NCI-H2196 treated with DMSO at 0.1 percent for 48 hours (cell line): Measurements from ENCODE around the gene OPCML.
"Not testable (repeated sequence)": the region's sequence is repeated elsewhere in the genome, so short reads cannot be mapped to it uniquely, and the experiment has no call there.

Experiments used
- DNase-seq: peaks from one replicate; lab custom pipeline; 2025; ENCODE audit not compliant: unreplicated experiment; lab: John Stamatoyannopoulos, UW

The OPCML gene

DNA sequence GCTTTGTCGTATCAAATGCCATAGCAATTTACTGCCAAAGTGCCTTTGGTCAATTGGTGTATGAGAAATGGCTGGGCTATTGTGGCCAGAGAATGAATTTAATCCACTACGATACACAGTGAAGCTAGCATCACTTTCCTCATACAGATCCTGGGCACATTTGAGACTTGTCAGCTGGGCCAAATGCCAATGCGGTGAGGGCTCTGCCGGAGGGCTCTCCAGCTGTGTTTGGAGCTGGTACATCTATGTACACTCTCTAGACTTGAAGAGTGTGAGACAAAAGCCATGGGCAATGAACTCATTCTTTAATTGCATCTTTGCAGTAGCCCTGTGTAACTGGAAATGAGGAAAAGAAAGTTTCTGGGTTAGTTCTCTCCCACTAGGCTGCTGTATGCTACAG, 1109.0 kb downstream of the OPCML start:
- no peak for DNase-seq

DNA sequence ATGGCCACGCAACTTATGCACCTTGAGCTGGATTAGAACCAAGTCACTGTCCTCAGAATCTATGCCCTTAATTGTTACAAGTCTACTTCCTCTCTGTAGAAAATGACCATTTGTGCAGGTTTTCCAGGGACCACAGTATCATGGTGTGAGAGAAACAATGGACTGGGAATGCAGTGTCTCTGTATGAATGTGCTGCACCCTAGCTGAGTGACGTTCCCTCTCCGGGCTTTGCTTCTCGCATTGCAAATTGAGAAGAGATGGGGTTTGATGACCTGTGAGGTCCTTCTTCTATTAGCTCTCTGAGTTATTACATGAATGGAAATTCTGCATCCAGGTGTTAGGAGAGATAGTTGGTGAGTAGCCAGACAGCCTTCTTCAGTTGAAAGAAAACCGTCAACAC, 1109.6 kb downstream of the OPCML start:
- no peak for DNase-seq

DNA sequence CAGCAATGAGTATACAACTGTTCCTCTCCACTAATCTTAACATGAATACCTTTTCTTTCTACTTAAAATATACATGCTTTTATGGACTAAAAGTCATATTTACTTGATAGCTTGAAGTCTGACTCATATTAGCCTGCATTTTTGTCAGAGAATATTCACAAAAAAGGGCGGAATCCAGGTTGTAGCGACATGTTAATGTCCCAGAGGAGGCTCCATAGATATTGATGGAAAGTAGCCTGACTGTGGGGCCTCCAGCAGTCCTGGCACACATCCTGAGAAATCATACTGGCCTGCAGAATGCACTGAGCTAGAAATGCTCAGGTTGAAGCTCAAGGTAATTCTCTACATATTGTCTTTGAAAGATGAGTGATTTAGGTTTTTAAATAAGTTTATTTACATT, 1110.7 kb downstream of the OPCML start:
- DNase-seq, result no peak

DNA sequence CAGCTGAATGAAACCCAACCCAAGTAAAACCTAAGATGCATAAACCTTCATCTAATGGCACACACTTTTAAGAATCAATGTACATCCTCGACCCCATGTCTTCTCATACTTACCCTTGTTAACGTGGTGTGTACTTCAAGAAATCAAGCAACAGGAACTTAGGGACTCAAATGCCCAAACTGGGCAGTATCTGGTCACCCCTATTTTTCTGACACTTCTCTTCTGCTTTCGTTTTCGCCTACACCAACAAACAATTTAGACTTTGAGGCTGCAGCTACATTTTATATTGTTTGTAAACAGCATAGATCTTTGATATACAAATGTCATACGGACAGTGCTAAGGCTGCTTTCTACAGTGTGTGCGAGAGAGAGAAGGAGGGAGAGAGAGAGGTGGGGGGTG, 1117.8 kb downstream of the OPCML start:
- no peak for DNase-seq

DNA sequence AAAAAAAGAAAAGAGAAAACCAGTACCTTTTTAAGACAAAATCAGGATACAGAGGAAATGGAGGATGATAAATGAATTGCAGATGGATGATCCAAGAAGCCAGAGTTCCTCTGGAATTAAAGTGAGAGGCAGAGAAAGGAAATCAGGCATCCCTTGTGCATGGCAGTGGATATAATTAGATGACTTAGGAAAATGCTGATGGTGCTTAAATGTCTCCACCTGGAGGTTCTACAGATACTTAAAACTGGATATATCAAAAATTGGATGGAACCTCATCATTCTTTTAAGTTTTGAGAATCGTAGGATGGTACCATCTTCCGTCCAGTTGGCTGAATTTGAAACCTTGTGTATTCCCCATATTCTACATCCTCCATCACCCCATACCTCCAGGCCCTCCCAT, 1121.9 kb downstream of the OPCML start:
- no peak for DNase-seq

DNA sequence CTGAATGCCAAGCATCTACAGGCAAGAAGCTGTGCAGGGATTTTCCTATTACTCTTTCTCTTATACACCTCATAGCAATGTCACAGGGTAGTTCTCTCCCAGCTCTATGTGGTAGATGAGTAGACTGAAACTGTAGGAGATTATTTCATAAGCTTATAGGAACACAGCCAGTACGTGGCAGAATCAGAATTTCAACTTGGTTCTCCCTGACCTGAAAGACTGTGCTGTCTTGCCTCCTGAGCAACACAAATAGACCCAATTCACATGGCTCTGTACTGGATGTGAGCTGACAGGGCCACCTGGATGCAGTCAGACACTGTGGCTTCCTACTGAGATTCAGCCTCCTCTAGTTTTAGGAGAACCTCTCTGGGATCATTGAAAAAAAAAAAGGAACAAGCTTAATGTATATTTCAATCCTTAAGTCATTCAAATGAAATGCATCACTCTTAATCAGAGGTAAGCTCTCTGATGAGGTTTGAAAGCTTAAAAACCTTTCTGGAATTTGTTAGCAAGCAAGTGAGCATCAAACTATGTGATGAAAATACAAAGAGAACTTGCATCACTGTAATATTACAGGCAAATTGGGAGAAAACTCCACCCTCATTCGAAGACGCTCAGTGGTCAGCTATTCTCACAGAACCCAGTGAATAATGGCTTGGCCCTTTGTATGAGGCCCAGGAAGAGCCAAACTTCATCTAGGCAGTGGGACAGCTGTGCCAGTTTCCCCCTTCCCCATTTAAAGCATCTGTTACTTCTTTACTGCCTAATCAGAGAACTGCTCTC, 1122.5 kb downstream of the OPCML start:
- DNase-seq, result no peak

DNA sequence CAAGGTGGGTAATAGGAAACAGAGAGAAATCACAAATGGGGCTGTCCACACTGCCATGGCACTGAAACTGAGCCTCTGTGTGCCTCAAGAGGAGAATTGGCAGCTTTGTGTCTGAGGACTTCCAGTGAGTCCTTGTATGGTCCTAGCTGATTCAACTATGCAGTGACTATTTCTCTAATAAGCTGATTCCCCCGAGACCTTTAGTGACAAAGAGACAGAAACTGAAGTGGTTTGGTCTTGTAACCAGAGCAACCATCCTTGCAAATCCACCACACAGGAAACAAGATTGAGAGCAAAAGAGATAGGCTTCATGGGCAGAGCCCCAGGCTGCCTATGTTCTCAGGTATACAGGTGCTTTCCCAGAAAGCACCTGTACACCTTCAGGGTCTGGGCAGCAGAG, 1123.4 kb downstream of the OPCML start:
- DNase-seq, result no peak

DNA sequence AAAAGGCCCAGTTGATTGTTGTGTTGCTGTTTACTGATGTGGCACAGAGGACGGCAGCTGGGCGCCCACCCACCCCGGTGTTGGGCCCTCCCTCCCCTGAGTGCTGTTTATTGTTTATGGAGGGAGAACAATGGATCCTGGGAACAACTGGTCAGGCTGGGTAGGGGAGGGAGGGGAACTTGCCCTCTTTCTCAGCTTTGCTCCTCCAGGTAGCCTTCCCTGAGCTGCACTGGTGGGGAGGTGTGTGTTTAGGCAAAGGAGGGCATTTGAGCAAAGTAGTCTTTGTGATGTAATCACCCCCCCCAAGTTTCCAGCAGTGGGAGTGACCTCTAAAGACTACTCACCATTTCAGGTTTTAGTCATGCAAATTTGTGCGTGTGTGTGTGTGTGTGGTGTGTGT, 1126.6 kb downstream of the OPCML start:
- no peak for DNase-seq

DNA sequence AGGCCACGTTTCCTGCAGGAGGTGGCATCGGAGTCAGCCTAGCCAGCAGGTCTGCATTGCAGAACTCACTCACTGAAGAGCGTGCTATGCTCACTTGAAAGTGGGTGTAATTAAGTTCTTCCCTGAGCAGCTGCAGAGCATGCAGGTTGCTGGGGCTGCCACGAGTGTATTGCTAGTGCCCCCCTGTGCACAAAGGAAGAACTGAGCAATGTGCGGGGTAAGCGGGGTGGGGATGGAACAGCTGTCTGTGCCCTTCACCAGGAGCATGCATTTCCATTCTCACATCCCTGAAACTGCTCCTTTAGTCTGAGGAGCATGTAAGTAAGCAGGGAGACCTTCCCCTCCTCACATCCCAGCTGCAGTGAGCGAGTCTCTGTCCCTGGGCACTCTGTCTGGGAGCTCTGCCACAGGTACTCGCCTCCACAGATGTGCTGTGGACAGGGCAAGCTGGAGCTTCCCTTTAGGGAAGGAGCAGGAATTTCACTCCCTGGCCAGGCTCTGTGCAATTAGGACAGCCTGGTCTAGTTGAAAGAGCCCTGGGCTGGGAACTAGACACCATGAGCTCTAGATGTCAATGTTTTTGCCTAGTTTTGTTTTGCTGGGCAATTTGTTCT, 1130.1 kb downstream of the OPCML start:
- no peak for DNase-seq

DNA sequence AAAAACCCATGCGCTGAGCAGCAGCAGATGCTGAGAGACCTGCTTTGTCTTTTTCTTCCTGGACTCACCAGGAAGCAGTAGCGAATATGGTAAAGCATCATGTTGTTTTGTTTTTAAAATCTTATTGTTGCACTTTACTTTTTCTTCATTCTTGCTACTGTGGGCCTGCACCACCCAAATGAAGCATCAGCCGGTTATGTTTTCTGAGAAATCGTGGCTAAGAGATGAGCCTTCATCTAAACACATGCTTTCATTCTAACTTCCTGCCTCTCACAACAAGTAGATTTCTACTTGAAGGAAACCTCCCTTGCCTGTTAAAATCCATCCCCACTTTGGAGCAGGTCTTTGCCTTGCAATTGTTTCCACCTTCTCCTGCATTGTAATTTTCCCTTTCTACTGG, 1136.0 kb downstream of the OPCML start:
- DNase-seq, result no peak

DNA sequence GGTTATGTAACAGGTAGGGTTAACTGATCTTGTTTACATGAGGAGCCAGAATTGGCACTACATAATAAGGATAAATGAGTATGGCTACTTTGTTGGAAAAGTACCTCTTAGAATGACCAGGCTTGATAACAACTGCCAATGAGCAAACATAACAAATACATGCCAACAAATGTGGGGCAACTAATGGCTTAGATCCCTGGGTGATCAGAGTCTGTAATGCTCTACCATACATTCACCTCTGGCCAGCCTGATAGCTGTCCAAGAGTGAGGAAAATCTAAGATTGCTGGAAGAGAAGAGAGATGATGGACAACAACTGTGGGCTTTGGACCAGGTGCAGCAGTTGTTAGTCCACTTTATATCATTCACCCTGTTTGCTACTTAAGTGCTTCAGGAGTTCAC, 1136.9 kb downstream of the OPCML start:
- no peak for DNase-seq

DNA sequence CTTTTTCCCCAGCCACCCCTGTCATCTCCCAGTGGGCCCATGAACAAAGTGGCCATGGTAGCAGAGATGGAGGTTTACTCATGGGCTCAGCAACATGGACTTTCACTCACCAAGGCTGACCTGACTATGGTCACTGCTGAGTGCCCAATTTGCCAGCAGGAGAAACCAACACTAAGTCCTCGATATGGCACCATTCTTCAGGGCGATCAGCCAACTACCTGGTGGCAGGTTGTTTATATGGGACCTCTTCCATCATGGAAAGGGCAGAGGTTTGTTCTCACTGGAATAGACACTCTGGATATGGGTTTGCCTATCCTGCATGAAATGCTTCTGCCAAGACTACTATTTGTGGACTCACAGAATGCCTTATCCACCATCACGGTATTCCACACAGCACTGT, 1152.8 kb downstream of the OPCML start:
- DNase-seq, result no peak

DNA sequence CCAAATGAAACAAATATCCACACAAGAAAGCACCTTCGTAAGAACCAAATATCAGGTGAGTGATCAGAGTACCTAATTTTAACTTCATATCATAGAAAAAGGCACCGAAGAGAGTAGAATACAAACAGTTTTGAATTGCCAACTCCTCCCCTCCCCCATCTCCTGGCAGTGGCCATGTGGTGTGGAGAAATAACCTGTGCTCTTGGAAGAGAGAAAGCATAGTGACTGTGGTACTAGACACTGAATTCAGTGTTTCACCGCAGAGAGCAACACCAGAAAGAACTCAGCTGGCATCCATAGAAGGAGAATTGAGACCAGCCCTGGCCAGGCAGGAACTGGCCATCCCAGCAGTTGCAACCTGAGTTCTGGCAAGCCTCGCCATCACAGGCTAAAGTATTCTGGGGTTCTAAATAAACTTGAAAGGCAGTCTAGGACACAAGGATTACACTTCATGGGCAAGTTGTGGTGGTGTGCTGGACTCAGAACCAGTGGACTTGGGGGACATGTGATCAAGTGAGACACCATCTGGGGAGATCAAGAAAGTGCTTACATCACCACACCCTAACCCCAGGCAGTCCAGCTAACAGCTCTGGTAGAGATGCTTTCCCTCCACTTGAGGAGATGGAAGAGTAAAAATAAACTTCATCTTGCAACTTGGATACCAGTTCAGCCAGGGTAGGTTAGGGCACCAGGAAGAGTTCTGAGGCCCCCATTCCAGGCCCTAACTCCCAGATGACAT, 1158.7 kb downstream of the OPCML start:
- no peak for DNase-seq

DNA sequence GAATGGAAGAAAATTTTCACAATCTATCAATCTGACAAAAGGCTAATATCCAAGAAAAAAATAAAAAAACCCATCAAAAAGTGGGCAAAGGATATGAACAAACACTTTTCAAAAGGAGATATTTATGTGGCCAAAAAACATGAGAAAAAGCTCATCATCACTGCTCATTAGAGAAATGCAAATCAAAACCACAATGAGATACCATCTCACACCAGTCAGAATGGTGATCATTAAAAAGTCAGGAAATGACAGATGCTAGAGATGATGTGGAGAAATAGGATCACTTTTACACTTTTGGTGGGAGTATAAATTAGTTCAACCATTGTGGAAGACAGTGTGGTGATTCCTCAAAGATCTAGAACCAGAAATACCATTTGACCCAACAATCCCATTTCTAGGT, 1162.2 kb downstream of the OPCML start:
- DNase-seq, result not testable (repeated sequence)

DNA sequence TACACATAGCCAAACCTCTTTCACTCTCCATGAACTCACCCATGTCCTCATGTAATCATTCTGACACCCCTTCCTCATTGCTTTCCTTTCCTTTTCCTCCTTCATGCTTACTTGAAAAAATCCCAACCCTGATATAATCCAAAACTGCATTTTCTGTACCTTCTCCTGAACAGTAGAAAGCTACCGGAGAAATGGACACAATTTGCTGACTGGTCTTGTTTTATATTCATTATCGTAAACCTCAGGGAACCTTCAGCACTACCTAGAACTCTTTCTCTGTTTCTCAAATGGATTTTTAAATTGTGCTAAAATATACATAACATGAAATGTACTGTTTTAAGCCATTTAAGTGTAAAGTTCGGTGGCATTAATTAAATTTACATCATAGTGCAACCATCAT, 1165.0 kb downstream of the OPCML start:
- DNase-seq, result no peak

DNA sequence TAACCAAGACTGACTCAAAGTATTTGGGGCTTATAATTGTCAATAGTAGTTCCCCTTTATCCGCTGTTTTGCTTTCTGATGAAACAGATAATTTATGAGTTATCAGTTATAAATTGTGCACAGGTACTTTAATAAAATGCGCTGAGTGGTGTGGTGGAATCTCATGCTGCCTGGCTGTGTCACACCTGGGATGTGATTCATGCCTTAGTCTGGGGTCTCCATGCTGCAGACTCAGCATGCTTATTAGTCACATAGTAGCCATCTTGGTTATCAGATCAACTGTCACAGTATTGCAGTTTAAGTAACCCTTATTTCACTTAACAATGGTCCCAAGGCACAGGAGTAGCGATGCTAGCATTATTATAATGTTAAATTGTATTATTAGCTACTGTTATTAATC, 1166.7 kb downstream of the OPCML start:
- DNase-seq, result no peak
